Neural progenitor cell (in vitro differentiated cells): ENCODE data around the gene ARHGEF39.
A peak's percentile ranks its signal among the peaks of the same experiment; 100 is the strongest.

Experiments
- EZH2phosphoT487 ChIP-seq: fragments of 200-600 bp; sonication (generic); IDR thresholded peaks from 2 replicates; pipeline ENCODE4 v1.6.1; 2017; ENCODE audit warnings: antibody characterized with exemption
- TF ChIP-seq, protein P1 (sequence below): fragments of 200-600 bp; sonication (generic); IDR thresholded peaks from 2 replicates; pipeline ENCODE4 v1.5.1; 2017; ENCODE audit warnings: antibody characterized with exemption, mild to moderate bottlenecking

GRCh38 chr9:35696520-35697215, 31.7 kb upstream of the ARHGEF39 start:
- TF ChIP-seq, protein P1, sequence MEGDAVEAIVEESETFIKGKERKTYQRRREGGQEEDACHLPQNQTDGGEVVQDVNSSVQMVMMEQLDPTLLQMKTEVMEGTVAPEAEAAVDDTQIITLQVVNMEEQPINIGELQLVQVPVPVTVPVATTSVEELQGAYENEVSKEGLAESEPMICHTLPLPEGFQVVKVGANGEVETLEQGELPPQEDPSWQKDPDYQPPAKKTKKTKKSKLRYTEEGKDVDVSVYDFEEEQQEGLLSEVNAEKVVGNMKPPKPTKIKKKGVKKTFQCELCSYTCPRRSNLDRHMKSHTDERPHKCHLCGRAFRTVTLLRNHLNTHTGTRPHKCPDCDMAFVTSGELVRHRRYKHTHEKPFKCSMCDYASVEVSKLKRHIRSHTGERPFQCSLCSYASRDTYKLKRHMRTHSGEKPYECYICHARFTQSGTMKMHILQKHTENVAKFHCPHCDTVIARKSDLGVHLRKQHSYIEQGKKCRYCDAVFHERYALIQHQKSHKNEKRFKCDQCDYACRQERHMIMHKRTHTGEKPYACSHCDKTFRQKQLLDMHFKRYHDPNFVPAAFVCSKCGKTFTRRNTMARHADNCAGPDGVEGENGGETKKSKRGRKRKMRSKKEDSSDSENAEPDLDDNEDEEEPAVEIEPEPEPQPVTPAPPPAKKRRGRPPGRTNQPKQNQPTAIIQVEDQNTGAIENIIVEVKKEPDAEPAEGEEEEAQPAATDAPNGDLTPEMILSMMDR = peak; percentile 86
- no peak for TF ChIP-seq EZH2phosphoT487
